IPS DF 4.7 (cell line): ENCODE data around the gene MND1.

ENCODE experiments used
- DNase-seq: peaks from one replicate; pipeline ENCODE4 v3.0.0-alpha.2; 2013; ENCODE audit warnings: low spot score; ENCODE audit errors: extremely low read depth

Gene MND1

DNA sequence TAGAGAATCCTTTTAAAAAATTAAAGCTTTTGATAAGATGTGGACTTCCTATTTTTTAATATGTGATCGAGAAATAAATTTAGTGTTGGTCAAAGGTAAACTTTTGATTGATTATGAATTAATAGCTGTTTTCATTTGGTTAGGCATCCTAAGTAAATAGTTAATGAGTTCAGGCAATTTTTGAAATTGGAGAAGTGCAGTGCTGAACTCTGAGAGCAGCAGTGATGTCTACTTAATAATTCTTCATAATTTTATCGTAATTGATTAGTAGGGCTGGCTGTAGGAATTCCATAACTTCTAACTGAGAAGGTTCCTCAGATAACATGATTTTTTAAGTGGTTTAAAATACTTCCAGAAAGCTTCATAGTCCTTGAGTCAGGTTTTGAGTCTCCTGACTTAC lies 1.5 kb downstream of the MND1 start:
- DNase-seq = no peak

DNA sequence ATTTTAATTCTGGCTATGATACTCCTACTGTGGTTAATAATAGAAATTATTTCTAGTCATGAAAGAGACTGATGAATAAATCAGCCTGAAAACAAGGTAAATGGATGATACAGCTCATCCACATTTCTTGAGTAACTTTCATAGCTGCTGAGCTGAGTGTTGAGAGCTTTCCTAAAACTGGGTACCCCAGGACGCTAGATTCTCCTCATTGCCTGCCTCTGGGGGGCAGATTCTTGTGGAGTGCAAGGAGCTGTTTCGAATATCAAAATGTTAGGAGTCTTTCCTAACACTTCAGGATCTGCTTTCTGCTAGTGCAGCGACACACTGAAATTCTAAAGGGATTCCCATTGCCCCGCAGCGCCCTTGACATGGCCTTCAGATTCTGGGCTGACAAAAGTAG lies 2.1 kb downstream of the MND1 start:
- DNase-seq = no peak

DNA sequence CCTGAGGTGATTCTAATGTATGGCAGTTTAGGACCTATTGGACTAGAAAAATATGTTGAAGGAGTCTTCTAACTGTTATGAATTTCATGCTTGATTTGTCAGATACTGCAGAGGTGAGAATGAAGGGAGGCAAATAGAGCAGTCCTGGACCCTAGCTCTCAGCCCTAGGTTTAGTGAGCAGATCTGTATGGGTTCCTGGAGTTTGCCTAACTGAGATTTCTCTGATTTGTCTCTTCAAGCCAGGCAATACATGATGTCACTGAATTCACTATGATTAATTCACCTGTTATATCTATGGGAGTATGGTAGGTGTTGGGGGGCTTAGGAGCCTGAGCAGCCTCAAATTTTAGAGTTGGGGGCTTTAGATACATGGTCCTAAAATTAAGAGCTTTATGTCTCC lies 2.6 kb downstream of the MND1 start:
- DNase-seq = no peak

DNA sequence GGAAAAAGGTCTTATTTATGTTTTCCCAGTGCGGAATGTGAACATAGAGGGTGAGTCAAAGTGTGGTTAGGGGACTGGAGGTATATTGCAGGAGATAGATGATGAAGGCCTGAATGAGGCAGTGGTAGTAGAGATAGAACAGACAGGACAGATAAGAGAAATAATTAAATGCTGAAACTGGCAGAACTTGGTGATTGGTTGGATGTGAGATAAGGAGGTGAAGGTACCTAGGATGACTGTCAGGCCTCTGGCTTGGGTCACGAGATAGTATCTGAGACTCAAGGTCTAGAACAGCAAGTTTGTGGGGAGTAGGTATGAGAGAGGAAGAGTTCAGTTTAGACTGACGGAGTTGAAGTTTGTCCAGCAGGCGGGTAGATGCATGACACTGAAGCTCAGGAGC lies 3.5 kb downstream of the MND1 start:
- no peak for DNase-seq

DNA sequence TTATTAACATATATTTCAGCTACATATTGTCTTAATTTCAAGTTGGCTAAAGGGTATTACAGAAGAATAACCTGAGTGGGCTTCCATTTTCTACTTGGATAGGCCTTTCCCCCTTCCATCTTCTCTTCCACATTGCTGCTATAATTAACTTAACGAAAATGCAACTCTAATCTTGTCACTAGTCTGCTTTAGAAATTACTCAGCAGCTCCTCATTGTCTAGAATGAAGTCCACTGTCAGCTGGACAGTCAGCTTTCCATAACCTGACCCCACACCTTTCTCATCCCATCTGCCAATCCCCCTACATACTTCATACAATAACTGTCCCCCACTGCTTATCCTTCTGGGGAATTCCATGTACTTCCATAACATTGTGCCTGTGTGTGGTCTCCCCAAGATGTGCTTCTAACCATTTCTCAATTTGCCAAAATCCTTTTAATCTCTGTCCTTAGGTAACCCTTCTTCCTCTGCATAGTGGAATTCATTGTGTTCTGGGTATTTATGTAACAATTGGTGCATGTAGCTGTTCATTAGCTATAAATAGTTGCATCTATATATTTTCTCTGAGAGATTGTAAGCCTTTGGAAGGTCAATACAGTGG lies 4.8 kb downstream of the MND1 start:
- DNase-seq = no peak

DNA sequence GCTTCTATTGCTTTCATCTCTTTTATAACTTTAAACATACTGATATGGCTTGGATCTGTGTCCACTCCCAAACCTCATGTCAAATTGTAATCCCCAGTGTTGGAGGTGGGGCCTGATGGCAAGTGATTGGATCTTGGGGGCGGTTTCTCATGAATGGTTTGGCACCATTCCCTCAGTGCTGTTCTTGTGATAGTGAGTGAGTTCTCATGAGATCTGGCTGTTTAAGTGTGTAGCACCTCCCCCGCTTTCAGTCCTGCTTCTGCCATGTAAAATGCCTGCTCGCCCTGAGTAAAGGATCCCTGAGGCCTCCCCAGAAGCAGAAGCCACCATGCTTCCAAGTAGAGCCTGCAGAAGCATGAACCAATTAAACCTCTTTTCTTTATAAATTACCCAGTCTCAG lies 17.7 kb downstream of the MND1 start:
- no peak for DNase-seq

DNA sequence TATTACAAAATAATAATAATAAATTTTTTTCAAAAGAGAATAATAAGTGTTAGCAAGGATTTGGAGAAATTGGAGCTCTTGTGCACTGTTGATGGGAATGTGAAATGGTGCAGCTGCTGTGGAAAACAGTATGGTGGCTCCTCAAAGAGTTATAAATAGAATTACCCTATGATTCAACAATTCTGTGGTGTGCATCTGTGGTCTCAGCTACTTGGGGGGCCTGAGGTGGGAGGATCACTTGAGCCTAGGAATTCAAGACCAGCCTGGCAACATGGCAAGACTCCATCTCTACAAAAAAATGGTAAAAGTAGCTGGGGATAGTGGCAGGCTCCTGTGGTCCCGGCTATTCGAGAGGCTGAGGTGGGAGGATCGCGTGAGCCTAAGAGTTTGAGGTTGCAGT lies 19.6 kb downstream of the MND1 start:
- DNase-seq = no peak

DNA sequence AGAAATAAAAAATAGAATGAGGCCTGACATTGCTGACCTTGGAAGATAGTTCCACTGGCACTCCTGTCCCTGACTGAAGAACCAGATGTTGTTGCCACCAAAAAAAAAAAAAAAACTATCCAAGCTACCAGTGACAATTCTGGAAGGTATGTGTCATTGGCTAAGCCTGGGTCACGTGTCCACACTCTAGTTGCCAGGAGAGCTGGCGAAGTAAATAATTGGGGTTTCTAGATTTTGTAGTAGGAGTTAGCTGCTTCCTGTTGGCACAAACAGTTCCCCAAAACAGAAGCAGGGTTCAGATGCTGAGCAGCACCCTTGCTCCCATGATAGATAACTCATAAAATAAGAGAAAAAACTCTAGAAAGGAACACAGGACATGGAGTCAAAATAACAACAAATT lies 20.5 kb downstream of the MND1 start:
- no peak for DNase-seq

DNA sequence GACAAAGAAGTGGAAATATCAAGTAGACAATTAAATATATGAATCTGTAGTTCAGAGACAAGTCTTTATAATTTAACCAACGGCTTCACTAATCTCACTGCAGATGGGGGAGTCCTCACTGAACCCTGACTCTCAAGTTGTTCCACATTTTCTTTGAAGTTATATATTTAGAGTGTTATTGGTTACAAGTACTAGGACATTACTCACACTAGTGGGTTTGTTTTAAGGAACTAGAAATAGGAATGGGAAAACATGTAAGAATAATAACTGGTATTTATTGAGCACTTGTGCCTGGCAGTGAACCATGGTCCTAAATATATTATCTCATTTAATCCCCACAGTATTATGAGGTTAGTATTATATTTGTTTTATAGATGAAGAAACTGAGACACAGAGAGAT lies 22.0 kb downstream of the MND1 start:
- DNase-seq = no peak

DNA sequence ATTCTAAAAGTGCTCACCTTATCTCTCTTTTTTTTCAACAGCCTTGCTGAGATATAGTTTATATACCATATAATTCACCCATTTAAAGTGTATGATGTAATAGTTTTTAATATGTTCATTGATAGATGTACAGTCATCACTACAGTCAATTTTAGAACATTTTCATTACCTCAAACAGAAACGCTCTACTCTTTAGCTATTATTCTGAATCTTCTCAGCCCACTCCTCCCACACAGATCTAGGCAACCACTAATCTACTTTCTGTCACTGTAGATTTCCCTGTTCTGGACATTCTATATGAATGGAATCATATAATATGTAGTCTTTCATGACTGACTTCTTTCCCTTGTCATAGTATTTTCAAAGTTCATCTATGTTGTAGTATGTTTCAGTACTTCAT lies 22.6 kb downstream of the MND1 start:
- DNase-seq = no peak

DNA sequence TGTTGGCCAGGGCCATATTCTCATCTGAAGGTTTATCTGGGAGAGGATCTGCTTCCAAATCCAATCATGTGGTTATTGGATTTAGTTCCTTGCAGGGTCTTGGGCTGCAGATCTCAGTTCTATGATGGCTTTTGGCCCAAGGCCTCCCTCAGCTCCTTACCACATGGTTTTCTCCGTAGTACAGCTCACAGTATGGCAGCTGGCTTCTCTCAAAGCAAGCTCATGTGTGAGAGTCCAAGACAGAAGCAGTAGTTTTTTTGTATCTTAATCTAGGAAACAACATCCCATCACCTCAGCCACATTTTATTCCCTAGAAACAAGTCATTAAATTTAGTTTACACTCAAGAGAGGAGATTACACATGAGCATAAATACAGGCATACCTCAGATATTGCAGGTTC lies 24.5 kb downstream of the MND1 start:
- no peak for DNase-seq

DNA sequence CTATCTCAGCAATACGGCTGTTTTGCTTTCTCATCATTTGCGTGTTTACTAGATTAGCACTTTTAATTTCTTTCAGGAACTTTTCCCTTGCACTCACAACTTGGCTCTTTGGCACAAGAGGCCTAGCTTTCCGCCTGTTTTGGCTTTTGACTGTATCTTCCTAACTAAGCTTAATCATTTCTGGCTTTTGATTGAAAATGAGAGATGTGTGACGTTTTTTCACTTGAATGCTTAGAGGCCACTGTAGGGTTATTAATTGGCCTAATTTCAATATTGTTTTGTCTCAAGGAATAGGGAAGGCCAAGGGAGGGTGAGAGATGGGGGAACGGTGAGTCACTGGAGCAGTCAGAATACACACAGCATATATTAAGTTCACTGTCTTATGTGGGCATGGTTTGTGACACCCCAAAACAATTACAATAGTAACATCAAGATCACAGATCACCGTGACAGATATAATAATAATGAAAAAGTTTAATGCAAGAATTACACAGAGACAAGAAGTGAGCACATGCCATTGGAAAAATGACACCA lies 27.3 kb downstream of the MND1 start:
- DNase-seq = no peak

DNA sequence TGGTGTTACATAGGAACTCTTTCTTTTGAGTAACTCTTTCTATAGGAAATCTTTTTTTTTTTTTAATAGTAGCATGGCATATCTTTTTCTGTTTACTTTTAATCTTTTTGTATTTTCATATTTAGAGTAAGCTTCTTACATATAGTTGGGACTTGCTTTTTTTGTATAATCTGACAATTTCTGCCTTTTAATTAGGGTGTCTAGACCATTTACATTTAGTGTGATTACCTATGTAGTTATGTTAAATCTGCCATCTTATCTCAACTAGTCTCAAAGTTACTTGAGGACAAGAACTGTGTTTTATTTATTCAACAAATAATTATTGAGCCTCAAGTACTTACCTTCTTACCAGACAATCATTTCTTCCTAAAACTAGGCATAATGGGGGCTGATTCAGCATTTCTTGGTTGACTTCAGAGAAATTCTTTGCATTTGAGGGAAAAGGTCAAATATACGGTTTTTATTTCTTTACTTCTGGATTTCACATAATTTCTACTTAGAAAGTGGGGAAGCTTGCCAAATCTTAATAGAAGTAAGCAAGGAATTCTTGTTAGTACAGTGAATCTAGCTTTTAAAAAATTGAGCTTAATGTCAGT lies 28.6 kb downstream of the MND1 start:
- DNase-seq = no peak

DNA sequence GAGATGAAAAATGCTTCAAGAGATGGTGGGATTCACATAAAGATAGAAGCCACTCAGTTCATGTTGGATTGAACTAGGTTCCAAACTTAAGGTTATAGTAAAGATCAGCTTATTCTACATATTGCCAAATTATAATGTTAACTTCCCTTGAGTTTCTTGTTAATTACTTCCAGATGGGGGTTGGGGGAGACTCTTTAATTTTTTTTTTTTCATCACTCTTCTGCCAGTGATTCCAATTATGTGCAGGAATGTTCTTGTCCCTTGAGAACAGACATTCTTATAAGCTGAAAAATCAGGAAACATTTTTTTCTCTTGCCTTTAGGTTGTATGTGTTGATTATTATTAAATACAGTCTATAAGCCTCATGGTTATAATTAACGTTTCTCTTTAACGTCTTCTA lies 30.0 kb downstream of the MND1 start:
- no peak for DNase-seq

DNA sequence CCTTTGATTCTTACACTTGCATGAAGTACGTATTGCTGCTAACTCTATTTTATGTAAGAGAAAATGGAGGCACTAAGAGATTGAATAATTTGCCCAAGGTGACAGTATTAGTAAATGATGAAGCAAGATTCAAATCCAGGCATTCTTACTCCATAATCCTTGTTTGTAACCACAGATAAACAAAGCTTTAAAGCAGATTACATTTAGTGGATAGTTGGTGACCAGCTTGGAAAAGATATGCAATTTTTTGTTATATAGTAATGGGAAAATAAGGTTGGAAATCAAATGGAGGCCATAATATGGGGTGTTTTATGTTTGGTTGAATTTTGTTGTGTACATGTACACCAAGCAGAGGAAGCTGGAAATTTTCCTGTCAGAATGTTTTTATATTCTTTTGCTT lies 30.8 kb downstream of the MND1 start:
- no peak for DNase-seq

DNA sequence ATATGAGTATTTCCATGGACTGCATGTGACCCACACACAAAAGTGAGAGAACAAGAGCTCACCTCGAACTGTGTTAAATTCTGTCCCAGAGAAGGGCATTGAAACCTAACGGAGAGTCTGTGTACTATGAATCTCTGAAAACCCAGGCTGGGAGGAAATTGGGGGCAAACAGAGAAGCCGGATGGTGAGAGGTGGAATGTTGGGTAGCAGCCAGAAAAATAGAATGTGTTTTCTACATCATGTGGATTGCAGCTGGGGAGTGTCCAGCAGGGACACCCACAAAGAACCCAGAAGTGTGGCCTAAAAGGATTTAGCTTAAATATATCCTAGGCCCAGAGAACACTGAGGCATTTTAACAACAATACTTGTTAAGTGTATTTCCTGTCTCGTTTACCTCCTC lies 38.6 kb downstream of the MND1 start:
- DNase-seq = no peak

DNA sequence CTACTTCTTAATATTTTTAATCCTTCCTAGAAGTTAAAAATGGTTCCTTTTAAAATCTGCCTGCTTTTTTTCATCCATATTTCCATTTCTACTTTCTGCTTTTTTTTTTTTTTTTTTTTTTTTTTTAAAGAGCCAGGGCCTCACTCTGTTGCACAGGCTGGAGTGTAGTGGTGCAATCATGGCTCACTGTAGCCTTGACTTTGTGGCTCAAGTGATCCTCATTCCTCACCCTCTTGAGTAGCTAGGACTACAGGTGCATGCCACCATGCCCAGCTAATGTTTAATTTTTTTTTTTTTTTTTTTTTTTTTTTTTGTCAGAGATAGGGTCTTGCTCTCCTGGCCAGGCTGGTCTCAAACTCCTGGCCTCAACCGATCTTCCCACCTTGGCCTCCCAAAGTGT lies 39.7 kb downstream of the MND1 start:
- DNase-seq = no peak

DNA sequence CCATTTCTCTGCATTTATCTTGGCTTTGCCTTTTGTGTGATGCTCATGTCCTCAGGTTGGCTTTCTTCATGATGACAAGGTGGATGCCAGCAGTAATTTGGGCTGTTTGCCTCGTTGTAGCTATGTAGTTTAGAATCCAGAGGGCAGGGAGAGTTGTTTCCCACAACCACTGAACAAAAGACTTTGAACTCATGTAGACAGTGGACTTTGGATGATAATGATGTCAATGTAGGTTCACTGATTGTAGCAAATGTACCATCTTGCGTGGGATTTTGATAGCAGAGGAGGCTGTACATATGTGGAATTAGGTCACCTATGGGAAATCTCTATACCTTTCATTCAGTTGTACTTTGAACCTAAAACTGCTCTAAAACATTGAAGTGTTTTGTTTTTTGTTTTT lies 41.3 kb downstream of the MND1 start:
- no peak for DNase-seq

DNA sequence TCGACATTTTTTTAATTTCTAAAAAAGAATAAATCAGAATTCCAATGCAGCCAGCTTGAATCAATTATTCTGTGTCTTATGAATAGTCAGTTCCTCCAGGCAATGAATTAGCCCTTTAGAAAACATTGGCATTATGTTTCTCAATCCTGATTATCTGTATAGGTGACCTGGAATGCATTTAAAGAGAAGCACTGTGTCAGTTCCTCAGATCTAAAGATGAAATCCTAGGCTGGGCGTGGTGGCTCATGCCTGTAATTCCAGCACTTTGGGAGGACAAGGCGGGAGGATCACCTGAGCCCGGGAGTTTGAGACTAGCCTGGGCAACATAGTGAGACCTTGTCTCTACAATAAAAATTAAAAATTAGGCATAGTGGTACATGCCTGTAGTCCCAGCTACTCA lies 43.5 kb downstream of the MND1 start:
- no peak for DNase-seq

DNA sequence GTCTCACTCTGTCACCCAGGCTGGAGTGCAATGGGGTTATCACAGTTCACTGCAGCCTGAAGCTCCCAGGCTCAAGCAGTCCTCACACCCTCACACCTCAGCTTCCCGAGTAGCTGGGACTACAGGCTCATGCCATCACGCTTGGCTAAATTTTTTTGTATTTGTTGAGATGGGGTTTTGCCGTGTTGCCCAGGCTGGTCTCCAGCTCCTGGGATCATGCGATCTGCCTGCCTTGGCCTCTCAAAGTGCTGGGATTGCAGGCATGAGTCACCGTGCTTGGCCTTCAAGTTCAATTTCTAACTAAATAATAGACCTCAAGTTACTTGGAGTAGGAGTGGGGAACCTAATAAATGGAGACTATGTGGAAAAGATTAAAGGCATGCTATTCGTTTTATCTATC lies 48.9 kb downstream of the MND1 start:
- no peak for DNase-seq

DNA sequence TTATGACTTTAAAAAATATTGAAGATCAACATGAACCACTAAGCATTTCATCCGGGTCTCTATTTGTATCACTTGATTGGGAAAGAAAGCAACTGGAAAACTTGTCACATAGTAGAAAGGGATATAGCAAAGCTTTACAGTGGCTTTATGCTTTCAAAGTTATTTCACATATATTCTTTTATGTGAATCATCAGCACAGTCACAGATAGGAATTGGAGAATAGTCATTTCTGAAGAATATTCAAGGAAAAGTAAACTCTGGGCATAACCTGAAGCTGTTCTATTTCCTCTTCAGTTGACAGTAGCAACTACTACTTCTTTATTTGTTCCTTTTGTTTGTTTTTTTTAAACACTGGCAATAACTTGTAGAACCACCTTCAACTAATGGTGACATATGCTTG lies 50.5 kb downstream of the MND1 start:
- DNase-seq = no peak

DNA sequence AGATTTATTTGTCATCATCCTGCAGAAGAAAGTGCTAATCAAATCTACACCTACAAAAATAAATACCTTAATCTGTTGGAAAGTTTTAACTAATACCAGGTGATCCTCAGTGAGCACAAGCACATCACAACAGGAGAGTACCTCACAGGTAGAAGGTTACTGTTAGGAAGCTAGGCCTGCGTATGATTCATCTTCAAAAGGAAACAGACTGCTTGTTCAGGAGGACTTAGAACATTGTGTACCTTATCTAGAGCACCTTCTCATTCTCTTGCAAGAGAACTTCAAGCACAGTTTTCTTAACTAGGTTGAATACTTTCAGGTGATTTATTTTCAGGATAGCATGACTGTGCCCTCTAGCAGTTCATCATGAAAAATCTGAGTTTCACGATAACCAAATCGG lies 54.2 kb downstream of the MND1 start:
- DNase-seq = no peak

DNA sequence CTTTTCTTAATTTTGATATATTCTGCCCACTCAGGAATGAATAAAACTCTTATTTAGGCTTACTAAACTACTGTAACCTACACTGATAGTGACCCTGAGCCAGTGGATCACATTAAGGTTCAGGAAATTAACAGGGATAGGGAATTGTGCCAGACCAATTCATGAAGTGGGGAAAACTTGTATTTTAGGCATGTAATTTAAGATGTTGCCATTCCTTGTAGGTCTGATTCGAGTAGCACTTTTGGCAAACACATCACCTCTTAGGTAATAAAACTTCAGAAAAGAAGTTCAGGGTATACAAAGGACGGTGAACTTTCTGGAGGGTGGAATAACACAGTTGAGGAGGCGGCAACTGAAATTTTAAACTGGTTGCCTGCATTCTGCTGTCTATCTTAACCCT lies 54.9 kb downstream of the MND1 start:
- DNase-seq = no peak

DNA sequence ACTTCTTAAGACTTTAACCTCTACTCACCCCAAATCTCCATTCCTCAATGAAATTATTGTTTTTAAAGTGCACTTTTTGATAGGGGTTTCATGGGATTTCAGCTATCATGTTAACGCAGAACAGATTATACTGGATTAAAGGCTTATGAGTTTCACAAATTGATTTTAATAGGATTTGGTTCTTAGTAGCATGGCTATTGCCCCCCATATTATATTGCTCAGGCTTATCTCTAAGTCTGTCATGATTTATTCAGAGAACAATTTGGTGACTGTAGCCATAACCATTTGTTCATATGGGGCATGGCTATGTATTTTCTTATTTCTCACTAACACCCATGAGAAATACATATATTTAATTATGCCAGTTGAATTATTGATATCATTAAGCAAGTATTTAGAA lies 57.0 kb downstream of the MND1 start:
- no peak for DNase-seq
